Subcutaneous preadipocyte (primary cell): ENCODE data around the gene DNAJC27. TPM values are rescaled to one million over a fixed set of nuclear protein-coding genes. Genes with fewer than 3 reads are reported as not detected.

Source experiments
- small RNA-seq: library from RNA; depleted of rRNA; stranded (forward); fragments of <200 nt; gene quantifications from one replicate; pipeline ENCODE3, GENCODE V24; 2012
- total RNA-seq: library from RNA; depleted of rRNA; stranded (reverse); fragments of >200 nt; gene quantifications from 2 replicates; pipeline ENCODE4 v1.2.3, GENCODE V29; 2012

DNAJC27 gene
- 2.3 and 3.3 TPM in 2 replicates for total RNA-seq

DNA sequence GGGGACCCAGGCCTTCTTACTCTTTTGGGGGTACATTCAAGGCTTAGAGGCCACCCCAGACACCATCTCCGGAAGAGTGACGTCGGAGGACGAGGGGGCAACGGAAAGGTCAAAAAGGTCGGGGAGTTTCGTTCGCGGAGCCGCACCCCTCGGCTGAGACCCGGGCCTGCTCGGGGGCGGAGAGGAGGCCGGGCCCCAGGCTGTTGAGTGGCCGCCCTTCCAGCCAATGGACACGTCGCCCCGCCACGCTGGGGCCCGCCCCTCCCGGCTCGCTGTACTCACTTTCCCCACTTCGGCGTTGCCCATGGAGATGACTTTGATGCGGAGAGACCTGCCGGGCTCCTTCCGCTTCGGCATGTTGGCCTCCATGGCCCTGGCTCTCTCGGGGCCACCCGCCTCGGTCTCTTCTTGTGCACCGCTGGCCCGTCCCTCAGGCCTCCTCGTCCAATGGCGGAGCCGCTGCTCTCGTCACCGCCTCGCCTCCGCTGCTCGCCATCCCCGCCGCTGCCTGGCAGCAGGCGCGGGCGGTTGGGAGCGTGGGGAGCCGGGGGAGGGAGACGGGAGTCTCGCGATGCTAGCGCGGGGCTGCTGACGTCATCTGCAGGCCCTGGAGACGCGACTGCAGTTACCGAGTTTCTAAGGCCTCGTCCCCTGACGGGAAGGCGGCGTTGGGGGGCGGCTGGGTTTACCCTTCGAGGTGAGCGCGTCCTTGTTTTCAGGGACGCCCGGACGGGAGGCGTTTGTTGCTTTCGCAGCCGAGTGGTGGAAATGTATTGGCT lies at the start of gene DNAJC27:
Gene DNAJC27 (minus strand): TSS at position 420 of the 779 bp plus-strand sequence. CDS start 51 bp downstream, at position 369.

DNA sequence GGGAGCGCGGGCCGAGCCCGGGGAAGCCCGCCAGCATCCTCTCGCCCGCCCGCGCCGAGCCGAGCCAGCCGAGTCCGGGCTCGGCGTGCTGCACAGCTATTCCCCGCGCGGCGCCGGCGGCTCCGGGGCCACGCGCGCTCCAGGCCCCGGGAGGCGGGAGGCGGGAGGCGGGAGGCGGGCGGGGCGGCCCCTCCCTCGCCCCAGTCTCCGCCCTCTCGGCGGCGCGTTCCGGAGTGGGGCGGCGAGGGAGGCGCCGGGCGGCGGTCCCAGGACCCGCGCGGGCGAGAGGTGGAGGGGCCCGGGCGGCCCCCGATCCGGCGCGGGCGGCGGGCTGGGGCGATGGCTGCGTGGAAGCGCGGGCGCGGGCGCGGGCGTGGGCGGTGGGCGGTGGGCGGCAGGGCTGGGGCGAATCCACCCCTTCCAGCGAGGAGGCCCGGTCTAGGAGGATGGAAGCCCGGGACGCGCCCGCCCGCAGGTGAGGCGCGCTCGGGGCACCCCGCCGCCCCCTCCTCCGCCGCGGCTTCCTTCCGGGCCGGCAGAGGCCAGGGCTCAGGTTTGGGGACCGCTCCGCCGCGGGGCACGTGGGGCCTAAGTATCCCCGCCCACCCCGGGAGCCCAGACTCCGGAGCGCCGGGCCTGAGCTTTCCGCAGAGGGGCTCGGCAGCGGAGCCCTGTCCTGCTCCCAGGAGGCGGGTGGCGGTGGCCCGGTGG lies 51.5 kb downstream of the DNAJC27 start, which contains the start of gene ADCY3:
Gene ADCY3 (minus strand): TSS at position 140 of the 711 bp plus-strand sequence. CDS start 1,250 bp downstream, outside the sequence.

Small RNA genes within 50 kb of the gene (small RNA-seq; reads per million reads assigned to genes)
- gene AC013267.1 (0.08 reads per million), gene RF00016 (not detected), gene RF00019 (not detected)

Other genes starting within 250 kb of the DNAJC27 start
- gene PTRHD1, start 178.6 kb downstream of the DNAJC27 start, total RNA-seq = 16.6 and 28.3 TPM in 2 replicates
- 19.5 and 30.3 TPM in 2 replicates for gene CENPO, start 178.5 kb downstream of the DNAJC27 start, total RNA-seq
- 42.3 and 48.9 TPM in 2 replicates for gene ADCY3, start 51.7 kb downstream of the DNAJC27 start, total RNA-seq
- 0.37 and 0.39 TPM in 2 replicates for gene EFR3B, start 70.1 kb upstream of the DNAJC27 start, total RNA-seq
- gene POMC, start 196.6 kb upstream of the DNAJC27 start, total RNA-seq = 0.73 and 0.98 TPM in 2 replicates